ENCODE data around the gene ELMO1.

- TF ChIP-seq, protein P1, sequence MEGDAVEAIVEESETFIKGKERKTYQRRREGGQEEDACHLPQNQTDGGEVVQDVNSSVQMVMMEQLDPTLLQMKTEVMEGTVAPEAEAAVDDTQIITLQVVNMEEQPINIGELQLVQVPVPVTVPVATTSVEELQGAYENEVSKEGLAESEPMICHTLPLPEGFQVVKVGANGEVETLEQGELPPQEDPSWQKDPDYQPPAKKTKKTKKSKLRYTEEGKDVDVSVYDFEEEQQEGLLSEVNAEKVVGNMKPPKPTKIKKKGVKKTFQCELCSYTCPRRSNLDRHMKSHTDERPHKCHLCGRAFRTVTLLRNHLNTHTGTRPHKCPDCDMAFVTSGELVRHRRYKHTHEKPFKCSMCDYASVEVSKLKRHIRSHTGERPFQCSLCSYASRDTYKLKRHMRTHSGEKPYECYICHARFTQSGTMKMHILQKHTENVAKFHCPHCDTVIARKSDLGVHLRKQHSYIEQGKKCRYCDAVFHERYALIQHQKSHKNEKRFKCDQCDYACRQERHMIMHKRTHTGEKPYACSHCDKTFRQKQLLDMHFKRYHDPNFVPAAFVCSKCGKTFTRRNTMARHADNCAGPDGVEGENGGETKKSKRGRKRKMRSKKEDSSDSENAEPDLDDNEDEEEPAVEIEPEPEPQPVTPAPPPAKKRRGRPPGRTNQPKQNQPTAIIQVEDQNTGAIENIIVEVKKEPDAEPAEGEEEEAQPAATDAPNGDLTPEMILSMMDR (IDR thresholded peaks at IDR 0.05) = no peak
- no peak for TF ChIP-seq POLR2A (IDR thresholded peaks at IDR 0.05)
Observed at GRCh38 chr7:36898186-36898585, 550.5 kb downstream of the ELMO1 start.

Measured in body of pancreas (tissue), 4 donors.